Effector CD8-positive, alpha-beta T cell (primary cell): ENCODE measurements around the gene RBBP8NL.
"Not testable (repeated sequence)": the region's sequence is repeated elsewhere in the genome, so short reads cannot be mapped to it uniquely, and the experiment has no call there.

Source experiments
- DNase-seq: peaks from one replicate; lab custom pipeline; 2025; lab: John Stamatoyannopoulos, UW

RBBP8NL gene

GRCh38 chr20:62445553-62446340 lies 18.4 kb upstream of the RBBP8NL start:
- DNase-seq = no peak

- DNase-seq = no peak
These were observed 16.9 kb upstream of the RBBP8NL start for GRCh38 chr20:62444286-62444685.

GRCh38 chr20:62441987-62442539 lies 14.7 kb upstream of the RBBP8NL start:
- DNase-seq = no peak

GRCh38 chr20:62439218-62439617 lies 11.9 kb upstream of the RBBP8NL start:
- no peak for DNase-seq

- no peak for DNase-seq
These were observed 10.6 kb upstream of the RBBP8NL start for GRCh38 chr20:62437927-62438326.

GRCh38 chr20:62437496-62437895 lies 10.2 kb upstream of the RBBP8NL start:
- no peak for DNase-seq

- no peak for DNase-seq
These were observed 9.4 kb upstream of the RBBP8NL start for GRCh38 chr20:62436692-62437091.

GRCh38 chr20:62433658-62434497 lies 6.5 kb upstream of the RBBP8NL start:
- DNase-seq = no peak

- no peak for DNase-seq
These were observed 3.6 kb upstream of the RBBP8NL start for GRCh38 chr20:62430866-62431447.

GRCh38 chr20:62430311-62430853 lies 3.0 kb upstream of the RBBP8NL start:
- no peak for DNase-seq

GRCh38 chr20:62429455-62430310 lies 2.3 kb upstream of the RBBP8NL start:
- DNase-seq = no peak

GRCh38 chr20:62428396-62429295 lies 1.3 kb upstream of the RBBP8NL start:
- DNase-seq = no peak

GRCh38 chr20:62428002-62428372 lies 648 bp upstream of the RBBP8NL start:
- DNase-seq = no peak

- DNase-seq = no peak
These were observed 624 bp downstream of the RBBP8NL start for GRCh38 chr20:62426699-62427131.

GRCh38 chr20:62426059-62426348 lies 1.3 kb downstream of the RBBP8NL start:
- DNase-seq = not testable (repeated sequence)

GRCh38 chr20:62425281-62426058 lies 1.9 kb downstream of the RBBP8NL start:
- no peak for DNase-seq

- DNase-seq = no peak
These were observed 2.9 kb downstream of the RBBP8NL start for GRCh38 chr20:62424249-62425107.

- DNase-seq = no peak
These were observed 4.0 kb downstream of the RBBP8NL start for GRCh38 chr20:62423326-62423706.
